ENCODE data around the gene TMEM156. TPM values are rescaled to one million over a fixed set of nuclear protein-coding genes. Genes with fewer than 3 reads are reported as not detected.
"Not testable (repeated sequence)": the region's sequence is repeated elsewhere in the genome, so short reads cannot be mapped to it uniquely, and the experiment has no call there.

TMEM156 gene
- polyA plus RNA-seq, 1 donor (not counting 4 experiments of a cell fraction or from before 2014, with no cell fraction given) = 0.68 TPM

DNA sequence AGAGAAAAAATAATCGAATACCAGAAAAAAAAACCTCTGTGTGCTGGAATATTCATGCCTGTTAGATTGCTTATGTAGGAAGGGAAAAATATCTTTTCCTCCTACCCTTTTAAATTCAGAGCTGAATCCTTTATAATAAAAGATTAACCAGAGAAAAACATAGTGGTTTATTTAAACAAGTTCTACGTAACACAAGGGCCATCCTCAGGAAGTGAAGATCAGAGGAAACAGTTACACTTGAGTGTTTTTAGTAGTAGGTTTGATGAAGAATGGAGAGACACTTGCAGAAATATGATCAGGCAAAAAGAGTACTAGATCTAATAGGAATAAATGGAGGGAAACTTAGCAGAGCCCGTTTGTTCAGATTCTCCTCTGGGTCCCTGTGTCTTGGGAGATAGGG lies 66.3 kb downstream of the TMEM156 start:
- Histone ChIP-seq H4K20me1 (ENCODE audit: control insufficient read depth, extremely low read depth, insufficient read depth, low read length) (no peaks in the 10 kb centered on the region), H3K9ac (ENCODE audit: control insufficient read depth, extremely low read depth, insufficient read depth, low read length) (no peak overlapping the region), H3K9me1 (ENCODE audit: control insufficient read depth, extremely low read depth, insufficient read depth, low read length) (no peaks in the 10 kb centered on the region), H3K27ac (ENCODE audit: control insufficient read depth, insufficient read depth, low read length) (no peak overlapping the region), H3K4me1 (ENCODE audit: control insufficient read depth, extremely low read depth, insufficient read depth, low read length) (peaks cover 7% of the 10 kb centered on the region), H3K79me2 (ENCODE audit: control insufficient read depth, insufficient read depth, low read length) (no peaks in the 10 kb centered on the region), H3K36me3 (ENCODE audit: control insufficient read depth in 2 of 2, extremely low read depth in 1 of 2, insufficient read depth in 2 of 2, low read length in 2 of 2) (no peaks in the 10 kb centered on the region), H2AFZ (ENCODE audit: control insufficient read depth, low read length) (no peak overlapping the region), H3K4me2 (ENCODE audit: control insufficient read depth, extremely low read depth, insufficient read depth, low read depth, low read length) (no peak overlapping the region), H3K9me3 (ENCODE audit: control insufficient read depth, low read depth, low read length) (no peaks in the 10 kb centered on the region), H3K4me3 (ENCODE audit: control insufficient read depth in 2 of 3, extremely low read depth in 1 of 3, insufficient read depth in 2 of 3, low read depth in 1 of 3, low read length in 3 of 3) (no peak overlapping the region), H3K27me3 (ENCODE audit: control insufficient read depth, extremely low read depth, insufficient read depth, low read length) (no peaks in the 10 kb centered on the region)
- TF ChIP-seq, protein P1, sequence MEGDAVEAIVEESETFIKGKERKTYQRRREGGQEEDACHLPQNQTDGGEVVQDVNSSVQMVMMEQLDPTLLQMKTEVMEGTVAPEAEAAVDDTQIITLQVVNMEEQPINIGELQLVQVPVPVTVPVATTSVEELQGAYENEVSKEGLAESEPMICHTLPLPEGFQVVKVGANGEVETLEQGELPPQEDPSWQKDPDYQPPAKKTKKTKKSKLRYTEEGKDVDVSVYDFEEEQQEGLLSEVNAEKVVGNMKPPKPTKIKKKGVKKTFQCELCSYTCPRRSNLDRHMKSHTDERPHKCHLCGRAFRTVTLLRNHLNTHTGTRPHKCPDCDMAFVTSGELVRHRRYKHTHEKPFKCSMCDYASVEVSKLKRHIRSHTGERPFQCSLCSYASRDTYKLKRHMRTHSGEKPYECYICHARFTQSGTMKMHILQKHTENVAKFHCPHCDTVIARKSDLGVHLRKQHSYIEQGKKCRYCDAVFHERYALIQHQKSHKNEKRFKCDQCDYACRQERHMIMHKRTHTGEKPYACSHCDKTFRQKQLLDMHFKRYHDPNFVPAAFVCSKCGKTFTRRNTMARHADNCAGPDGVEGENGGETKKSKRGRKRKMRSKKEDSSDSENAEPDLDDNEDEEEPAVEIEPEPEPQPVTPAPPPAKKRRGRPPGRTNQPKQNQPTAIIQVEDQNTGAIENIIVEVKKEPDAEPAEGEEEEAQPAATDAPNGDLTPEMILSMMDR (optimal IDR thresholded peaks at IDR 0.05 in 1 of 3, IDR thresholded peaks at IDR 0.05 in 1 of 3, conservative IDR thresholded peaks at IDR 0.05 in 1 of 3; ENCODE audit: extremely low read depth in 1 of 3, insufficient read depth in 2 of 3, low read length in 3 of 3) = no peak
- no peak for TF ChIP-seq EZH2 (IDR thresholded peaks at IDR 0.05; ENCODE audit: low read length)
- no peak for FAIRE-seq
- DNase-seq (ENCODE audit: low read depth, low spot score) = no peak
- dilution Hi-C loops (cut with MboI; ENCODE audit: extremely low pct_ligation_motif_present, low sequenced_read_pairs) = no loop called here

DNA sequence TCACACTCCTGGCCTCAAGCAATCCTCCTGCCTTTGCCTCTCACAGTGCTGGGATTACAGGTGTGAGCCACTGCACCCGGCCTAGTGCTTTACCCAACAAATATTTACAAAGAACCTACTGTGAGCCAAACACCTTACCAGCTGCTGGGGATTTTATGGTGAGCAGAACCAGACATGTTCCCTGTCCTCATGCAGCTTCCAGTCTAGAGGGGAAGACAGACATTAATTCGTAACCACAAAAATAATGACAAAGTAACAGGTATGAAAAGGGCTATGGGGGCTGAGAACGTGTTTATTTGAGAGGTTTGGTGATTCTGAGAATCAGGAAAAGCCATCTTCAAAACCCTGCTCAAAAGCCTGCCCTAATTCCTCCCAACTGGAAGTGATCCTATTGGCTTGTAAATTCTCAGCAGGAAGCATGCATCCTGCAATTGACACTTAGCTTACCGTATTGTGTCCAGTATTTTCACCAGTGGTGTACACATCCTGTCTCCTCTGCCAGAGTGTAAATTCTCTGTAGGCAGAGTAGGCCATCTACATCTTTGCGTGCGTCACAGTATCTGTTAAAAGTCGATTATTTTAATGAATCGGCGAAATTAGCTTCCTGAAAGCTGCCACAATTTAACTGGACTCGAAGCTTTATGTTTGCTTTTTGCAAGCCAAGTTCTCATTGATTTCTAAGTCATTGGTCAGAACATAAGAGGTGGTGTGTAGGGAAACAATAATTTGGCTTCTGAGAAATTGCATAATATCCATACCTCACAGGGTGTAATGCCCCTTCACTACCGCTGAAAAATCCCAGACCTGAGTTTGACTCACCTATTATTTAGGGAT lies 67.0 kb downstream of the TMEM156 start:
- FAIRE-seq = no peak

DNA sequence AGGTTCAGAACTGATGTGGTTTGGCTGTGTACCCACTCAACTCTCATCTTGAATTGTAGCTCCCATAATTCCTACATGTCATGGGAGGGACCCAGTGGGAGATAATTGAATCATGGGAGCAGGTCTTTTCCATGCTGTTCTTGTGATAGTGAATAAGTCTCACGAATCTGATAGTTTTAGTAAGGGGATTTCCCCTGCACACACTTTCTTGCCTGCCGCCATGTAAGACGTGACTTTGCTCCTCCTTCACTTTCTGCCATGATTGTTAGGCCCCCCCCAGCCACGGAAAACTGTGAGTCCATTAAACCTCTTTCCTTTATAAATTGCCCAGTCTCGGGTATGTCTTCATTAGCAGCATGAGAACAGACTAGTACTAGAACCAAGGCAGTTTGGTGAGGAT lies 73.0 kb downstream of the TMEM156 start:
- H4K20me1 ChIP-seq (ENCODE audit: control insufficient read depth, extremely low read depth, insufficient read depth, low read length); DNase-seq (ENCODE audit: low read depth, low spot score); H3K9me3 ChIP-seq (ENCODE audit: control insufficient read depth, low read depth, low read length); H3K36me3 ChIP-seq (ENCODE audit: control insufficient read depth in 2 of 2, extremely low read depth in 1 of 2, insufficient read depth in 2 of 2, low read length in 2 of 2); H3K27me3 ChIP-seq (ENCODE audit: control insufficient read depth, extremely low read depth, insufficient read depth, low read length); H3K4me3 ChIP-seq (ENCODE audit: control insufficient read depth in 2 of 3, extremely low read depth in 1 of 3, insufficient read depth in 2 of 3, low read depth in 1 of 3, low read length in 3 of 3); FAIRE-seq; H3K4me1 ChIP-seq (ENCODE audit: control insufficient read depth, extremely low read depth, insufficient read depth, low read length); H3K4me2 ChIP-seq (ENCODE audit: control insufficient read depth, extremely low read depth, insufficient read depth, low read depth, low read length); H2AFZ ChIP-seq (ENCODE audit: control insufficient read depth, low read length); H3K79me2 ChIP-seq (ENCODE audit: control insufficient read depth, insufficient read depth, low read length); H3K9ac ChIP-seq (ENCODE audit: control insufficient read depth, extremely low read depth, insufficient read depth, low read length); dilution Hi-C loops (cut with MboI; ENCODE audit: extremely low pct_ligation_motif_present, low sequenced_read_pairs); H3K27ac ChIP-seq (ENCODE audit: control insufficient read depth, insufficient read depth, low read length); H3K9me1 ChIP-seq (ENCODE audit: control insufficient read depth, extremely low read depth, insufficient read depth, low read length): not testable (repeated sequence)

More for the DNA sequence above, 67.0 kb downstream of the TMEM156 start:
- H3K9ac ChIP-seq (ENCODE audit: control insufficient read depth, extremely low read depth, insufficient read depth, low read length) = no peak overlapping the region
- no peaks in the 10 kb centered on the region for H3K9me3 ChIP-seq (ENCODE audit: control insufficient read depth, low read depth, low read length)
- no peak for DNase-seq (ENCODE audit: low read depth, low spot score)
- H3K4me2 ChIP-seq (ENCODE audit: control insufficient read depth, extremely low read depth, insufficient read depth, low read depth, low read length) = no peak overlapping the region
- H4K20me1 ChIP-seq (ENCODE audit: control insufficient read depth, extremely low read depth, insufficient read depth, low read length) = no peaks in the 10 kb centered on the region
- H3K4me1 ChIP-seq (ENCODE audit: control insufficient read depth, extremely low read depth, insufficient read depth, low read length) = peaks cover 7% of the 10 kb centered on the region
- H2AFZ ChIP-seq (ENCODE audit: control insufficient read depth, low read length) = no peak overlapping the region
- H3K27me3 ChIP-seq (ENCODE audit: control insufficient read depth, extremely low read depth, insufficient read depth, low read length) = no peaks in the 10 kb centered on the region
- no peaks in the 10 kb centered on the region for H3K36me3 ChIP-seq (ENCODE audit: control insufficient read depth in 2 of 2, extremely low read depth in 1 of 2, insufficient read depth in 2 of 2, low read length in 2 of 2)
- no peaks in the 10 kb centered on the region for H3K9me1 ChIP-seq (ENCODE audit: control insufficient read depth, extremely low read depth, insufficient read depth, low read length)
- dilution Hi-C loops (cut with MboI; ENCODE audit: extremely low pct_ligation_motif_present, low sequenced_read_pairs) = no loop called here
- no peak for TF ChIP-seq EZH2 (IDR thresholded peaks at IDR 0.05; ENCODE audit: low read length)
- TF ChIP-seq, protein P1 (optimal IDR thresholded peaks at IDR 0.05 in 1 of 3, IDR thresholded peaks at IDR 0.05 in 1 of 3, conservative IDR thresholded peaks at IDR 0.05 in 1 of 3; ENCODE audit: extremely low read depth in 1 of 3, insufficient read depth in 2 of 3, low read length in 3 of 3) = no peak
- H3K4me3 ChIP-seq (ENCODE audit: control insufficient read depth in 2 of 3, extremely low read depth in 1 of 3, insufficient read depth in 2 of 3, low read depth in 1 of 3, low read length in 3 of 3) = no peak overlapping the region
- no peak overlapping the region for H3K27ac ChIP-seq (ENCODE audit: control insufficient read depth, insufficient read depth, low read length)
- H3K79me2 ChIP-seq (ENCODE audit: control insufficient read depth, insufficient read depth, low read length) = no peaks in the 10 kb centered on the region

Data from keratinocyte (primary cell).